Cardiac septum (tissue), 1 donor: ENCODE measurements around the gene MYO1C. TPM values are rescaled to one million over a fixed set of nuclear protein-coding genes. Genes with fewer than 3 reads are reported as not detected.
"Not testable (repeated sequence)": the region's sequence is repeated elsewhere in the genome, so short reads cannot be mapped to it uniquely, and the experiment has no call there.

Experiments used
- DNase-seq: peaks from one replicate; pipeline ENCODE4 v3.0.0-alpha.2; 2020; ENCODE audit warnings: low spot score
- intact Hi-C: fragments of 100-400 bp; cut with DNase I; formaldehyde crosslinking; loops from one replicate; pipeline ENCODE4 v1.14.0; 2022
- total RNA-seq: library from RNA; stranded (reverse); fragmentation: NEBNext Ultra II Directional; extraction: Animal tissue kit (Norgen Biotek cat#: 25700); gene quantifications from one replicate; pipeline ENCODE4 v1.2.1, GENCODE V29; 2021
- donor health status: DM: no; HTN: no; CAD: no.

The MYO1C gene
- total RNA-seq, 1 donor from 2014 or later, result 209 TPM

- DNase-seq, result no peak
- intact Hi-C loops, result no loop called here
Observed at GRCh38 chr17:1470755-1471462, 21.6 kb downstream of the MYO1C start.

- DNase-seq, result no peak
- intact Hi-C loops, result no loop called here
Observed at GRCh38 chr17:1470071-1470754, 22.3 kb downstream of the MYO1C start.

GRCh38 chr17:1469231-1469852, 23.1 kb downstream of the MYO1C start:
- intact Hi-C loops, result no loop called here
- DNase-seq, result no peak

- DNase-seq, result no peak
- intact Hi-C loops, result no loop called here
Observed at GRCh38 chr17:1467898-1468492, 24.5 kb downstream of the MYO1C start.

- no peak for DNase-seq
- intact Hi-C loops, result no loop called here
Observed at GRCh38 chr17:1467258-1467657, 25.2 kb downstream of the MYO1C start.

- intact Hi-C loops, result no loop called here
- DNase-seq, result no peak
Observed at GRCh38 chr17:1464186-1464585, 28.3 kb downstream of the MYO1C start.

GRCh38 chr17:1462164-1463112, 30.0 kb downstream of the MYO1C start:
- DNase-seq, result no peak
- intact Hi-C loops, result no loop called here

GRCh38 chr17:1461198-1461944, 31.1 kb downstream of the MYO1C start:
- DNase-seq, result no peak
- intact Hi-C loops, result no loop called here

- peak; percentile 90 for DNase-seq
- intact Hi-C loops, result no loop called here
Observed at GRCh38 chr17:1460233-1460632, 32.3 kb downstream of the MYO1C start.

GRCh38 chr17:1455797-1456599, 36.5 kb downstream of the MYO1C start, which contains the start of gene CRK:
CRK (minus strand) TSS chr17:1456232; CDS start chr17:1456117, 115 bp downstream.
- DNase-seq, result peak; percentile 99
- intact Hi-C loops, result loop anchor here (1.0 to 5.0 kb wide), 4 partner anchors 31 to 89 kb away; partner anchors contain the start of gene INPP5K

GRCh38 chr17:1455291-1455796, 37.1 kb downstream of the MYO1C start:
- intact Hi-C loops, result loop anchor here (5.0 kb wide), 2 partner anchors 58 to 88 kb away; no protein-coding TSS in a partner anchor

GRCh38 chr17:1454541-1454940, 37.9 kb downstream of the MYO1C start:
- no peak for DNase-seq
- intact Hi-C loops, result no loop called here

More at GRCh38 chr17:1455291-1455796, 37.1 kb downstream of the MYO1C start:
- DNase-seq, result peak; percentile 91

GRCh38 chr17:1453694-1454093, 38.8 kb downstream of the MYO1C start:
- intact Hi-C loops, DNase-seq: not testable (repeated sequence)

- intact Hi-C loops, result no loop called here
- no peak for DNase-seq
Observed at GRCh38 chr17:1452836-1453235, 39.6 kb downstream of the MYO1C start.

- DNase-seq, intact Hi-C loops: not testable (repeated sequence)
Observed at GRCh38 chr17:1450261-1450660, 42.2 kb downstream of the MYO1C start.

GRCh38 chr17:1449412-1449967, 43.0 kb downstream of the MYO1C start:
- DNase-seq, result no peak
- intact Hi-C loops, result no loop called here

- intact Hi-C loops, result no loop called here
- no peak for DNase-seq
Observed at GRCh38 chr17:1447052-1447451, 45.4 kb downstream of the MYO1C start.
